ENCODE results near the gene MDM4.
"Not testable (repeated sequence)": the region's sequence is repeated elsewhere in the genome, so short reads cannot be mapped to it uniquely, and the experiment has no call there.

The MDM4 gene
- 368 reads per million, percentile 97 among the genes with 10 or more reads in this experiment for total RNA-seq

- peak; percentile 84 for DNase-seq
These were observed at the start of gene MDM4 for GRCh38 chr1:204516180-204516879. MDM4 (plus strand) TSS chr1:204516406; CDS start chr1:204525519, 9,113 bp downstream.

GRCh38 chr1:204466416-204467405 lies 49.5 kb upstream of the MDM4 start:
- DNase-seq: no peak

- no peak for DNase-seq
These were observed 48.0 kb upstream of the MDM4 start for GRCh38 chr1:204468206-204468605.

GRCh38 chr1:204468766-204469302 lies 47.4 kb upstream of the MDM4 start:
- DNase-seq: no peak

GRCh38 chr1:204469304-204469703 lies 46.9 kb upstream of the MDM4 start:
- DNase-seq: no peak

GRCh38 chr1:204471687-204472086 lies 44.5 kb upstream of the MDM4 start:
- no peak for DNase-seq

GRCh38 chr1:204472660-204473059 lies 43.5 kb upstream of the MDM4 start:
- DNase-seq: no peak

GRCh38 chr1:204473400-204473965 lies 42.7 kb upstream of the MDM4 start:
- no peak for DNase-seq

GRCh38 chr1:204475656-204476432 lies 40.4 kb upstream of the MDM4 start:
- no peak for DNase-seq

- DNase-seq: no peak
These were observed 39.6 kb upstream of the MDM4 start for GRCh38 chr1:204476563-204476962.

GRCh38 chr1:204477036-204477740 lies 39.0 kb upstream of the MDM4 start:
- no peak for DNase-seq

GRCh38 chr1:204478172-204478899 lies 37.9 kb upstream of the MDM4 start:
- DNase-seq: no peak

- no peak for DNase-seq
These were observed 37.3 kb upstream of the MDM4 start for GRCh38 chr1:204478921-204479320.

- DNase-seq: no peak
These were observed 36.6 kb upstream of the MDM4 start for GRCh38 chr1:204479387-204480136.

GRCh38 chr1:204480515-204480914 lies 35.7 kb upstream of the MDM4 start:
- no peak for DNase-seq

- no peak for DNase-seq
These were observed 32.4 kb upstream of the MDM4 start for GRCh38 chr1:204483791-204484190.

GRCh38 chr1:204486513-204487255 lies 29.5 kb upstream of the MDM4 start:
- DNase-seq: not testable (repeated sequence)

GRCh38 chr1:204487256-204487615 lies 29.0 kb upstream of the MDM4 start:
- no peak for DNase-seq

- no peak for DNase-seq
These were observed 24.6 kb upstream of the MDM4 start for GRCh38 chr1:204491655-204492054.
